SK-N-SH treated with all-trans-retinoic acid at 6 μM for 48 hours (cell line): ENCODE data around the gene OPN1MW3.

Source experiments
- ATAC-seq: fragments of 200-7000 bp; cut with Tn5 transposase; 3 replicates; pipeline ENCODE4 v1.9.1; 2020; ENCODE audit warnings: mild to moderate bottlenecking, moderate library complexity
- ARNTL ChIP-seq: fragments of 450-650 bp; formaldehyde crosslinking; IDR thresholded peaks from 2 replicates; pipeline ENCODE4 v1.5.0; 2020; ENCODE audit warnings: low read depth, mild to moderate bottlenecking, moderate library complexity, borderline replicate concordance
- BACH2 ChIP-seq: fragments of 250-450 bp; sonication (Bioruptor Pico); IDR thresholded peaks from 2 replicates; pipeline ENCODE4 v1.9.0; 2021; ENCODE audit warnings: mild to moderate bottlenecking, borderline replicate concordance
- CREB5 ChIP-seq: fragments of 250-450 bp; sonication (Bioruptor Pico); IDR thresholded peaks from 2 replicates; pipeline ENCODE4 v1.5.1; 2020; ENCODE audit warnings: low read depth, mild to moderate bottlenecking, moderate library complexity
- ESRRG ChIP-seq: fragments of 250-450 bp; sonication (Bioruptor Pico); IDR thresholded peaks from 2 replicates; pipeline ENCODE4 v1.6.1; 2021; ENCODE audit warnings: mild to moderate bottlenecking
- GLIS3 ChIP-seq: fragments of 250-450 bp; sonication (Bioruptor Pico); IDR thresholded peaks from 2 replicates; pipeline ENCODE4 v1.5.0; 2020; ENCODE audit warnings: mild to moderate bottlenecking, moderate library complexity
- ISL1 ChIP-seq: fragments of 250-450 bp; sonication (Bioruptor Pico); IDR thresholded peaks from 2 replicates; pipeline ENCODE4 v2.1.2; 2022; ENCODE audit warnings: mild to moderate bottlenecking, moderate library complexity
- OSR1 ChIP-seq: fragments of 250-450 bp; sonication (Bioruptor Pico); IDR thresholded peaks from 2 replicates; pipeline ENCODE4 v1.8.0; 2022; ENCODE audit warnings: moderate library complexity, mild to moderate bottlenecking, inconsistent platforms
- PATZ1 ChIP-seq: fragments of 250-450 bp; sonication (Bioruptor Pico); IDR thresholded peaks from 2 replicates; pipeline ENCODE4 v1.8.0; 2020; ENCODE audit warnings: mild to moderate bottlenecking, moderate library complexity, borderline replicate concordance
- POU6F1 ChIP-seq: fragments of 250-450 bp; sonication (Bioruptor Pico); IDR thresholded peaks from 2 replicates; pipeline ENCODE4 v1.8.0; 2021; ENCODE audit warnings: low read depth, mild to moderate bottlenecking, moderate library complexity, borderline replicate concordance
- PPARA ChIP-seq: fragments of 250-450 bp; sonication (Bioruptor Pico); IDR thresholded peaks from 2 replicates; pipeline ENCODE4 v1.5.0; 2020; ENCODE audit warnings: mild to moderate bottlenecking, borderline replicate concordance
- RARB ChIP-seq: fragments of 250-450 bp; sonication (Bioruptor Pico); IDR thresholded peaks from 2 replicates; pipeline ENCODE4 v1.8.0; 2021; ENCODE audit warnings: mild to moderate bottlenecking, moderate library complexity
- SNAI2 ChIP-seq: fragments of 250-450 bp; sonication (Bioruptor Pico); IDR thresholded peaks from 2 replicates; pipeline ENCODE4 v1.5.0; 2020; ENCODE audit warnings: mild to moderate bottlenecking, moderate library complexity
- TOX ChIP-seq: fragments of 250-450 bp; sonication (Bioruptor Pico); IDR thresholded peaks from 2 replicates; pipeline ENCODE4 v1.8.0; 2021; ENCODE audit warnings: mild to moderate bottlenecking, moderate library complexity, borderline replicate concordance
- TSHZ2 ChIP-seq: fragments of 250-450 bp; sonication (Bioruptor Pico); IDR thresholded peaks from 2 replicates; pipeline ENCODE4 v1.5.0; 2020; ENCODE audit warnings: mild to moderate bottlenecking, moderate library complexity
- ZC3H10 ChIP-seq: fragments of 250-450 bp; sonication (Bioruptor Pico); IDR thresholded peaks from 2 replicates; pipeline ENCODE4 v1.5.1; 2021; ENCODE audit warnings: mild to moderate bottlenecking, moderate library complexity
- ZFP3 ChIP-seq: fragments of 250-450 bp; sonication (Bioruptor Pico); IDR thresholded peaks from 2 replicates; pipeline ENCODE4 v1.5.0; 2020; ENCODE audit warnings: mild to moderate bottlenecking, moderate library complexity
- ZFP30 ChIP-seq: fragments of 450-650 bp; formaldehyde crosslinking; IDR thresholded peaks from 2 replicates; pipeline ENCODE4 v1.5.0; 2022; ENCODE audit warnings: mild to moderate bottlenecking, moderate library complexity
- ZNF565 ChIP-seq: fragments of 450-650 bp; formaldehyde crosslinking; conservative IDR thresholded peaks from 2 replicates; pipeline ENCODE4 v1.5.0; 2020; ENCODE audit warnings: low read depth, mild to moderate bottlenecking, moderate library complexity
- ZNF70 ChIP-seq: fragments of 450-650 bp; formaldehyde crosslinking; IDR thresholded peaks from 2 replicates; pipeline ENCODE4 v1.5.0; 2020; ENCODE audit warnings: mild to moderate bottlenecking, moderate library complexity
- ZNF8 ChIP-seq: fragments of 450-650 bp; formaldehyde crosslinking; IDR thresholded peaks from 2 replicates; pipeline ENCODE4 v1.5.0; 2020; ENCODE audit warnings: mild to moderate bottlenecking, moderate library complexity

OPN1MW3 gene

GRCh38 chrX:154313147-154313546 is 55.8 kb downstream of the OPN1MW3 start:
- no peak for TF ChIP-seq POU6F1 (CRISPR knock-in tag)
- TF ChIP-seq CREB5 (CRISPR knock-in tag): no peak
- TF ChIP-seq ZFP3 (CRISPR knock-in tag): no peak
- TF ChIP-seq RARB (CRISPR knock-in tag): no peak
- no peak for TF ChIP-seq ZNF8 (CRISPR knock-in tag)
- no peak for TF ChIP-seq OSR1 (CRISPR knock-in tag)
- TF ChIP-seq, all 23 proteins: peak for 0
- ATAC-seq: no peak

GRCh38 chrX:154315416-154315815 is 58.0 kb downstream of the OPN1MW3 start:
- no peak for TF ChIP-seq ARNTL
- no peak for TF ChIP-seq ZFP3 (CRISPR knock-in tag)
- no peak for TF ChIP-seq ZFP30 (CRISPR knock-in tag)
- no peak for TF ChIP-seq ZNF565 (CRISPR knock-in tag)
- TF ChIP-seq SNAI2 (CRISPR knock-in tag): no peak
- TF ChIP-seq ZNF70 (CRISPR knock-in tag): no peak
- TF ChIP-seq ISL1 (CRISPR knock-in tag): no peak
- TF ChIP-seq ZC3H10 (CRISPR knock-in tag): no peak
- no peak for TF ChIP-seq ESRRG (CRISPR knock-in tag)
- no peak for TF ChIP-seq TOX
- no peak for TF ChIP-seq PATZ1 (CRISPR knock-in tag)
- no peak for TF ChIP-seq RARB (CRISPR knock-in tag)
- no peak for TF ChIP-seq ZNF8 (CRISPR knock-in tag)
- TF ChIP-seq PPARA: no peak
- ATAC-seq: no peak

- TF ChIP-seq CREB5 (CRISPR knock-in tag): no peak
- TF ChIP-seq GLIS3 (CRISPR knock-in tag): no peak
- TF ChIP-seq RARB (CRISPR knock-in tag): no peak
- TF ChIP-seq OSR1 (CRISPR knock-in tag): no peak
- no peak for TF ChIP-seq ZC3H10 (CRISPR knock-in tag)
- TF ChIP-seq ZFP3 (CRISPR knock-in tag): no peak
- no peak for TF ChIP-seq ESRRG (CRISPR knock-in tag)
- no peak for TF ChIP-seq TSHZ2 (CRISPR knock-in tag)
- TF ChIP-seq ZNF70 (CRISPR knock-in tag): no peak
- no peak for TF ChIP-seq POU6F1 (CRISPR knock-in tag)
- TF ChIP-seq PPARA: no peak
- TF ChIP-seq PATZ1 (CRISPR knock-in tag): no peak
- no peak for TF ChIP-seq ZNF8 (CRISPR knock-in tag)
- TF ChIP-seq BACH2 (CRISPR knock-in tag): no peak
- no peak for TF ChIP-seq ISL1 (CRISPR knock-in tag)
- peak; percentile 86 for ATAC-seq
These were observed 60.1 kb downstream of the OPN1MW3 start for GRCh38 chrX:154317391-154317995.
